GM19025 (cell line): ENCODE measurements around the gene LCN1.

Experiments used
- ATAC-seq: cut with Tn5 transposase; IDR thresholded peaks from one replicate; pipeline ENCODE4 v1.9.1; 2021; ENCODE audit warnings: mild to moderate bottlenecking, low read depth, moderate library complexity; ENCODE audit not compliant: unreplicated experiment

The LCN1 gene

DNA sequence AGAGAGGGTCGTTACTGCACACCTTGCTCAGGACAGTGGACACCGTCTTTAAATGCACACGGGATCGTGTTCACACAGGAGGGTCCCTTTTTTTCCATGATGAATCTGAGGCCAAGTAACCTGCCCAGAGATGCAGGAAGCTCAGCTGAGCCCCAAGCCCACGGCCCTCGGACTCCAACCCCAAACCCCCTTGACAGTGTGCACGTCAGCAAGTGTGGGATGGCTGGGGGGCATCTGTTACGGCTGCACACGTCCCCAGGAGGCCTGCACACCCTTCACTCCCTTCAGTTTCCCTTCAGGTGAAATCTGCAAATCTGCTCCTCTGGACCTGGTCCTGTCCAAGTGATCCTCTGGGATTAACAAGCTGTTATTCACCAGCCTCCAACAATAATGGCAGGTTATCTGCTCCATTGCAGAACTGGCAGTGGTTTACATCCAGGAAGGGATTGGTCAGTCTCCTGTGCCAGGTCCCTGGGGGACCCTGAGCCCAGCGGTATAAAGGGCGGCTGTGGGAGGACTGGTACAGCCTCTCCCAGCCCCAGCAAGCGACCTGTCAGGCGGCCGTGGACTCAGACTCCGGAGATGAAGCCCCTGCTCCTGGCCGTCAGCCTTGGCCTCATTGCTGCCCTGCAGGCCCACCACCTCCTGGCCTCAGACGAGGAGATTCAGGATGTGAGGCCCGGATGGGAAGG lies at the start of gene LCN1:
LCN1 (plus strand) TSS at position 525 of the 692 bp plus-strand sequence; CDS start at position 583, 58 bp downstream.
- no peak for ATAC-seq

DNA sequence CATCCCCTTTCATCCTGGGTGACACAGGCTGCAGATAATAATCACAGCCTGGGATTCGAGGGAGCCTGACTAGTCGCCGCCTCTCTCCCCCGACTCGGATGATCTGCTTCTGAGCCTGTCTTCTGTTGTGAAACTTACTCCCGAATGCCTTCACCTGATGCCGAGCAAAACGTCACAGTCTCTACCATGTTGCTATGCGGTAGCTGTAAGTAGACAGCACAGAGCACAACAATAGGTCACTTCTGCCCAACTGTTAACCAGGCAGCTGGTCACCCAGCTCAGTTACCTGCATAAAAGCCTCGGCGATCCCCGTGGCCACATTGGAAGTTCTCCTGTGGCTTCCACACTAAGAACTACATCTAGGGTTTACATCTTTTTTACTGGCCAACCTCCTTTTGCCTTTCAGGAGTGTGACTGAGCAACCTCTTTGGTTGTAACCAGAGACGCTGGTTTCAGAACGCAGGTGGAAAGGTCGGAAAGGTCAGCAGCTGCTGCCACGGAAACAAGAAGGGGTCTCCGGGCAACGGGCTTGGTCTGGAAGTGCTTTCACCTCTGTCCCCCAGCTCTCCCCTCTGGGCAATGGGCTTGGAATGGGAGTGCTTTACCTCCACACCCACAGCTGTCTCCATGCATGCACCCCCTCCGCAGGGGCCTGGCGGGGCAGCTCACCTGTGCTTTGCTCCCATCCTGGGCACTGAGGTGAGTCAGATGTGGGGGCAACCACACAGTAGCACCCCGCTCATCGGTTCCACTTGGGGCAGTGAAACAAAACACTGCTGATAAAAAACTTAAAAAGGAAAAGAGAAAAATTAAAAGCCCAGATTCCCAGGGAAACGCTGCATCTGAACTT lies 49.2 kb upstream of the LCN1 start:
- ATAC-seq = no peak

DNA sequence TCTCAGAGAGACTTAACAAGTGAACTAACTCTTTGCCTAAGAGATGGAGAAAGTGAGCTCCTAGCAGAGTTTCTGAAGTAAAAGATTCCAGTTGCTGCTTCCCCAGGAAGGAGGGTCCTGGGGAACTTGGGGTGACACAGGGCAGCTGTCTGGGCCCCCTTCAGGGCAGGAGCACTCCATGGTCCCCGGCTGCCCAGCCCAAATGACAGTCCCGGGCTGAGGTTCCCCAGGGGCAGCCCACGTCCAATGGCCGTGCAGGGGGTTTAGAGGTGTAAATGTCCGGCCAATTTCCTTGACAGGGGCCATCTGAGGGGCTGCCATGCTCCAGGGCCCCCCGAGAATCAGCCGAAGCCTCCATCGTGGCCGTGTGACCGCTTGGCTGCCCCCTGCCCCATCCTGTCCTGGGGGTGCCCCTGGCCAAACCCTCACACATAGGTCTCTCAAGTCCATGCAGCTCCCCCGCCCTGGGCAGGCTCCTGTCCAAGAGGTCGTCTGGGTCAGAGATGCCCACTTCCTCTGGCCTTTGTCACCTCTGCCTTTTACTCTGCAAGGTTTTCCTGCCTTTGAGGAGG lies 47.2 kb upstream of the LCN1 start:
- ATAC-seq = no peak

GRCh38 chr9:135474915-135475314 lies 46.3 kb upstream of the LCN1 start:
- ATAC-seq = no peak

GRCh38 chr9:135476561-135477355 lies 44.5 kb upstream of the LCN1 start:
- ATAC-seq = no peak

GRCh38 chr9:135478191-135478590 lies 43.0 kb upstream of the LCN1 start:
- ATAC-seq = no peak

DNA sequence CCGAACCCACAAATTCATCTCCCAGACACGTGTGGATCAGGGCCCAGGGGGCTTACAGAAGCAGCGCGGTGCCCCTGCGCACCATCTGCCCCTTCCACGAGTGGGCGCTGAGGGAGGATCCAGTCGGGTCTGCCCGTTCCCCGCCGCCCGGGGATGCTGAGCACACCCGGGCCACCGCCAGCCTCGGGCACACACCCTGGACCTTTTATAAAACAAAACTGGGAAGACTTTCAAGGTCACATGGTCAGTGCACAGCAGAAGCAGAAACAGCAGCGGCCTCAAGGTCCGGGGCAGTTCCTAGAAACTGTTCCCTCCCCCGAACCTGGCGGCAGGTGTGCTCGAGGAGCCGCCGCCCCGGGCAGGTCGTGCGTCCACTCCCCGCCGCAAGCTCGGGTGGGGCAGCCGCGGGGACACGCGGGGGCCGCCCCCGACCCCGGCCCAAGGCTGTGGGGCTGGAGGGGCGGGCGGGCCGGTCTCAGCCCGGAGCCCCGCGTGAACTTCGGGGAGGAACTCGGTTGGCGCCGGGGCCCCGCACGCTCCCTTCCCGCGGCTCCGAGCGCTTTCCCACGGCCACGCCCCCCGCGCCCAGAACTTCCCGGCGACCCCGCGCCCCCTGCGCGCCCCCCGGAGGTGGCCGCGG lies 42.3 kb upstream of the LCN1 start:
- ATAC-seq = no peak

GRCh38 chr9:135479469-135480052 lies 41.7 kb upstream of the LCN1 start, which contains the start of gene PPP1R26:
PPP1R26 (plus strand) TSS chr9:135479782; CDS start chr9:135484511, 4,729 bp downstream.
- ATAC-seq = no peak

DNA sequence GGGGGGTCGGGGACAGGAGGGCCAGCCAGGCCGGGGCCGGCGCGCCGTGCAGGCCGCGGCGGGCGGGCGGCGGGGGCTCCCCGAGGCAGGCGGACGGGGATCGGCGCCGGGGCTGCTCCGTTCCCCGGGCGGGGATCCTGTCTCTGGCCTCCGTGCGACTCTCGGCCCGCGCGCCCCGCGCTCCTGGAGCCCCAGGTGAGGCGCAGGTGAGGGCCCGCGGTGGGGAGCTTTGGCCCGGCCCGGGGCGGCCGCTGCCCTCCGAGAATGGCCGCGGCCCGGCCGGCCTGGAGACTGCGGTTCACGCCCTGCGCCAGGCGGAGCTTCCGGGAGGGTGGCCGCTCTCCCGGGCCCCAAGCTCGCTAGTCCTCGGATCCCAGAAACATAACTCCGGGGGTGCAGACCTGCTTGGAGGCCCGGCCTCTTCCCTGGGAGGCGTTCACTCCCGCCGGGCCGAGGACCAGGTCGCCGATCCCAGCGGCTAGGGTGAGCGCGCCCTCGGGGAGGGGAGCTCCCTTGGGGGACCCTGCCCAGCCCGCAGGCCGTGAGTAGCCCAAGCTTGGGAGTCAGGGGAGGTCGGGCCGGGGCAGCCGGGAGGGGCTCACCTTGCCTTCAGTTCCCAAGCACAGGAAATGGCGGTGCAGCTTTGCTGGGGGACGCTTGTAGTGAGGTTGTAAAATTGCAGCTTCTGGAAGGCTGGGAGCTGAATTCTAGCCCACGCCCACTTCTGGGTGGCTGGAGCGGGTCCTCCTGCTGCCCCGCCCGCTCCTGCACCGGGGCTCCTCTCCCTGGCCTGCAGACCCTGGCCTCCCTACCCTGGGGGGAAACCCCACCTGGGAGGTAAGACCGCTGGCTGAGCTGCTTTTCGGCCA lies 40.9 kb upstream of the LCN1 start:
- ATAC-seq = no peak

- no peak for ATAC-seq
These were observed 40.3 kb upstream of the LCN1 start for GRCh38 chr9:135480940-135481310.

GRCh38 chr9:135482015-135482754 lies 39.1 kb upstream of the LCN1 start:
- ATAC-seq = no peak

DNA sequence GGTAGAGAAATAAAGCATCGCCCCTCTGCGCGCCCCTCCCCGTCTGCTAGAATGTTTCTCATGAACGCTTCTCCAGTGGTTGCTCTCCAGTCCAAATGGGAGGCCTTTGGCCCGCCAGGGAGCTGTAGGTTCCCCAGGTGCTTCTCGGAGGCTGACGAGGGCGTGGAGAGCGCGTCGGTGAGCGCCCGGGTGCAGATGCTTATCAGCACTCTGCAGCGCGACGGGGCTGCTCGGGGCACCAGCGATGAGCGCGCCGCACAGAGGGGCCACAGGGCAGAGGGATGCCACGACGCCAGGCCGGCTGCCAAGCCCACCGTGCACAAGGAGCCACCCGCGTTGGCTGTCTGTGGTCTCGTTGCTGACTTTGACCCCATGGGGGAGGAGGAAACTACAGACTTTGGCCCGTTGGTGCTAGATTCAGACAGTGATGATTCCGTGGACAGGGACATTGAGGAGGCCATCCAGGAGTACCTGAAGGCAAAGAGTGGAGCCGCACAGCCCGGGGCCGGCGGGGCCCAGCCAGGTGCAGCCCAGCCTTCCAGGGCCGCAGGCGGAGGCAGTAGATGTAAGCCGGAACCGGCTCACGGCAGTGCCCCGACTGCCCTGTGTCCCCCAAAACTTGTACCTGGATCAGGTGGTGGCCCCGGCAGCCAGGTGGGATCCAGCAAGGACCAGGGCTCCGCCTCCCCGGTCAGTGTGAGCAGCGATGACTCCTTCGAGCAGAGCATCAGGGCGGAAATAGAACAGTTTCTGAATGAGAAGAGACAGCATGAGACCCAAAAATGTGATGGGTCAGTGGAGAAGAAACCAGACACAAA lies 36.6 kb upstream of the LCN1 start:
- ATAC-seq = no peak

GRCh38 chr9:135485385-135485784 lies 35.9 kb upstream of the LCN1 start:
- ATAC-seq = no peak

GRCh38 chr9:135485832-135486231 lies 35.4 kb upstream of the LCN1 start:
- ATAC-seq = no peak

- ATAC-seq = no peak
These were observed 34.8 kb upstream of the LCN1 start for GRCh38 chr9:135486267-135487065.

GRCh38 chr9:135487281-135488012 lies 33.8 kb upstream of the LCN1 start:
- no peak for ATAC-seq
